ENCODE measurements around the gene RIPK1.

Gene RIPK1

DNA sequence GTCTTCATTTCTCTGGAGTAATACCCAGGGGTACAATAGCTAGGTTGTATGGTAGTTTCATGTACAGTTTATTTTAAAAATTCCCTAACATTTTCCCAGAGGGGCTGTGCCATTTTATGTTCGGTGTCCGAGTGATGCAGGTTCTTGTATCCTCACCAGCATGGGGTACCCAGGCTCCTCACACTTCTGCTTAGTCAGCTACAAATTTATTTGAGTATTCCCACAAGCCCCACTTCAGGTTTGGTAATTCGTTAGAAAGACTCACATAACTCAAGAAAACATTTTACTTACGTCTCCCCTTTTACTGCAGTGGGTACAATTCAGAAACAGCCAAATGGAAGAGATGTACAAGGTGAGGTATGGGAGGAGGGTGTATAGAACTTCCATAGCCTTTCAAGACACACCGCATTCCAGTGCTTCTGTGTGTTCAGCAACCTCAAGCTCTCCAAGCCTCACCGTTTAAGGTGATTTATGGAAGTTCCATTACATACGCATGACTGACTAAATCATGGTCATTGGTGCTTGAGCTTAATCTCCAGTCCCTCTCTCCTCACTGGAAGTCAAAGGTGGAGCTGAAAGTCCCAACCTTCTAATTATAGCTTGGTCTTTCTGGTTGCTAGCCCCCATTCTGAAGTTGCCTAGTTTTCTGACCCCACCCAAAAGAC, 18.1 kb downstream of the RIPK1 start:
- no peak for DNase-seq

- no peak for DNase-seq
Observed at GRCh38 chr6:3088446-3088845, 20.2 kb downstream of the RIPK1 start.

- DNase-seq: no peak
Observed at GRCh38 chr6:3088968-3089367, 20.7 kb downstream of the RIPK1 start.

DNA sequence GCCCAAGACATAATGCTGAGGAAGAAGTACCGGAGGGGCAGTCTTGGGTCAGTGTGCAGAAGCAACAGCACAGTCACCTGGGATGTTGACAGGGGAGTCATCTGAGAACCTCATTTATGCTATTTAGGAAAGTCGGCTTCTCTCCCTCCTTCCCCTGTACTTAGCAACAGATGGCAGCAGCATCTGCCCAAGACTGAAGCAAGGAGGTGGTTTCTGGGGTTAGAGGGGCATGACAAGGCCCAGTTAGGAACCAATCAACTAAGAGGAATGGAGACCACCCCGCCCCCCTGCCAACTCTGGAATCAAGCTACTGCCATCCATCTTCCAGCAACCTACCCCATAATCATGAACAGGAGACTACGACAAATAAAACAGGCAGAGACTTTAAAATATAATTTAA, 21.7 kb downstream of the RIPK1 start:
- DNase-seq: no peak

DNA sequence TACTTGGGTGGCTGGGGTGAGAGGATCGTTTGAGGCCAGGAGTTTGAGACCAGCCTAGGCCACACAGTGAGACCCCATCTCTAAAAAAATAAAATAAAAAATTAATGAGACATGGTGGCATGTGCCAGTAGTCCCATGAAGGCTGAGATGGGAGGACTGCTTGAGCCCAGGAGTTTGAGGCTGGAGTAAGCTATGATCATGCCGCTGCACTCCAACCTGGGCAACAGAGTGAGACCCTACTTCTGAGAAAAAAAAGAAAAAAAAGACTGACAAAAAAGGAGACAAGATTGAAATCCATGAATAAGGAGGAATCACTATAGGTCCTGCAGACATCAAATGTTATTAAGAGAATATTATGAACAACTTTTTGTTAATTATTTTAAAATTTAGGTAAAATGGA, 26.5 kb downstream of the RIPK1 start:
- DNase-seq: no peak

DNA sequence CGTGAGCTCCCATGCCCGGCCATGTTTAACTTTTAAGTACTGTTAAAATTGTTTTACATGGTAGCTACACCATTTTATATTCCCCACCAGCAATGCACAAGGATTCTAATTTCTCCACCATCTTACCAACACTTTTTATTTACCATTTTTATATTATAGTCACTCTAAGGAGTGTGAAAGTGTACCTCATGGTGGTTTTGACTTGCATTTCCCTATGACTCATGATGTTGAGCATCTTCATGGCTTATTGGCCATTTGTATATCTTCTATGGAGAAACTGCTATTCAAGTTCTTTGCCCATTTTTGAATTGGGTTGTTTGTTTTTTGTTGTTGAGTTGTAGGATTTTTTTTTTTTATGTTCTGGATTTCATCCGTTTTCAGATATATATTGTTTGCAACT, 34.6 kb downstream of the RIPK1 start:
- DNase-seq: no peak

GRCh38 chr6:3108746-3109414, 40.6 kb downstream of the RIPK1 start:
- no peak for DNase-seq

DNA sequence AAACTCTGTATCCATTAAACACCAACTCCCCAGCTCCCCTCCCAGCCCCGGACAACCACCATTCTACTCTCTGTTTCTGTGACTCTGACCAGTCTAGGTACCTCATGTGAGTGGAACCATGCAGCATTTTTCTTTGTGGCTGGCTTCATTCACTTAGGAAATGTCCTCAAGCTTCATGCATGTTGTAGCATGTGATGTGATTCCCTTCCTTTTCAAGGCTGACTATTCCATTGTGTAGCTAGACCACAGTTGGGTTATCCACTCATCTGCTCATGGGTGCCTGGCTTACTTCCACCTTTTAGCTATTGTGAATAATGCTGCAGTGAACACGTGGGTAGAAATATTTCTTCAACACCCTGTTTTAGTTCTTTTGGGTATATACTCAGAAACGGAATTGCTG, 41.5 kb downstream of the RIPK1 start:
- no peak for DNase-seq

GRCh38 chr6:3114377-3114776, 46.1 kb downstream of the RIPK1 start:
- no peak for DNase-seq

GRCh38 chr6:3117912-3118352, 49.6 kb downstream of the RIPK1 start:
- no peak for DNase-seq

DNA sequence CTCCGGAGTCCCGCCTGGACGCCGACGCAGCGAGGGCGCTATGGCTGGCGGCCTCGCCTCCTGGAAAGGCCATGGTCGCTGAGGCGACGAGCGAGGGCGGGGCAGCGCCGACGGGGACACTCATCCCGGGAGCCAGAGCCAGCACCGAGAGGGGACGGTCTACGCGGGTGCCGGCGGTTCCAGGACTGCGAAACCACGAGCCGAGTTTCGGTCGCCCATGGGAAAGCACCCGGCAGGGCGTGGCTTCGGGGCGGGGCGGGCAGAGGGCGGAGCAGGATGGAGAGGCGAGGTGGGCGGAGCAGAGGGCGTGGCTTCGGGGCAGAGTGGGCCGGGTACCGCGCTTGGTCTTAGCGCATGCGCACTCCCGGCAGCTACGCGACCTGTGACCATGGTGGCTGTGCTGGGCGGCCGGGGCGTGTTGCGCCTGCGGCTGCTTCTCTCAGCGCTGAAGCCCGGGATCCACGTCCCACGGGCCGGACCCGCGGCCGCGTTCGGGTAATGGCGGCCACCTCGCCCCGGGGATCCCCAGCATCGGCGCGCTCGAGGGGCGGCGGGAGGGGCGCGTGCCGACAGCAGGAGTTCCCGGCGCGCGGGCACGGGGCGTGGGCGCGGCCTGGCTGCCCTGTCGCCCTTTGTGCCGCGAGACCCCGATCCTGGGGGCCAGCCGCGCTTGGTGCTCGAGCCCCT, 50.2 kb downstream of the RIPK1 start, which contains the start of gene BPHL:
BPHL (plus strand) TSS at position 359 of the 687 bp plus-strand sequence; CDS start at position 389, 30 bp downstream.
- peak; percentile 84 for DNase-seq

GRCh38 chr6:3119040-3119723, 50.9 kb downstream of the RIPK1 start:
- no peak for DNase-seq

DNA sequence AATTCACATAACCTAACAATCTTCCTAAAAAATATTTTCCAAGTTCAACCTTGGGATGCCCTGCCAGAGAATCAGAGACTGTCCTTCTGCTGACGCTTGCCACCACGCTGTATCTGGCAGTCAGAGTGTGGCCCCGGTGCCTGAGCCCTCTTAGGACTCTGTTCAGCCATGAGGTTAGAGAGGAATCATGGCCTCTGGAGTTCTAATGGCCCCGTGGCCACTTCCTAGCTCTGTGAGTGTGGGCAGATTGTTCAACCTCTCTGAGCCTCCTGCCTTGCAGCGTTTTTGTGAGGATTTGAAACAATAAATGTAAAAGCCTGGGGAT, 52.4 kb downstream of the RIPK1 start:
- DNase-seq: no peak

DNA sequence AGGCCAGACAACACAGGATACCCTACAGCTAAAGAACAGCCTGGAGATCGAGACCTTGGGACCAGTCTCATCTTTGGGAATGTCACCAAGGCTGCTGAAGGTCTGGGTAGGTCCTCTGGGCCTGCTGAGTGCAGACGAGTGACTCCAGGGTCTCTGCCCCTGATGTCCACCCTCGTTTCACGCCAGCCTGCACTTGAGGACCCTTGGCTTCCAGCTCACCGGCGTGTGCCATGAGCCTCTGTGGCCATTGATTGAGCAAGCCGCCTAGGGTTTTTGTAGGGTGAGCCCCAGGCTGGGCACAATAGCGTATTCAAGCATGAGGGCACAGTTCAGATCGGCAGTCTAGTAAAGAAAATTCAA, 54.5 kb downstream of the RIPK1 start:
- no peak for DNase-seq

- DNase-seq: no peak
Observed at GRCh38 chr6:3124667-3125066, 56.4 kb downstream of the RIPK1 start.

GRCh38 chr6:3125815-3126214, 57.5 kb downstream of the RIPK1 start:
- DNase-seq: no peak

GRCh38 chr6:3128356-3129108, 60.2 kb downstream of the RIPK1 start:
- no peak for DNase-seq

- DNase-seq: no peak
Observed at GRCh38 chr6:3131695-3132094, 63.4 kb downstream of the RIPK1 start.

DNA sequence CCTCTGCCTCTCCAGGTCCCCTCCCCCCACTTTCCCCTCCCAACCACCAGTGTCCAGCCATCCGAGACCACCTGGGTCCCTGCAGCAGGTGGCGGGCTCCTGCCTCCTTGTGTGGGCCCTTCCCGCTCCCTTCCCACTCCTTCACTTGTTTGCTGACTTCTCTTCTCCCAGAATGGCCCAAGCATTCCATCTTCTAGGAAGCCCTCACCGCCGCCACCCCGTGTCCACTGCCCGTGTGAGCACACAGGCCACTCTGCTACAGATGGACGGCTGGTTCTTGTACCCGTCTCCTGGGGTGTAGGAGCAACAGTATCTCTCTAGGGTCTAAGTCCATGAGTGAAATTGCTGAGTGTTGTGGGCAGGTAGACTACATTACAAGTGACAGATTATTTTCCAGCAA, 65.2 kb downstream of the RIPK1 start:
- DNase-seq: no peak

GRCh38 chr6:3135668-3136291, 67.5 kb downstream of the RIPK1 start:
- no peak for DNase-seq

DNA sequence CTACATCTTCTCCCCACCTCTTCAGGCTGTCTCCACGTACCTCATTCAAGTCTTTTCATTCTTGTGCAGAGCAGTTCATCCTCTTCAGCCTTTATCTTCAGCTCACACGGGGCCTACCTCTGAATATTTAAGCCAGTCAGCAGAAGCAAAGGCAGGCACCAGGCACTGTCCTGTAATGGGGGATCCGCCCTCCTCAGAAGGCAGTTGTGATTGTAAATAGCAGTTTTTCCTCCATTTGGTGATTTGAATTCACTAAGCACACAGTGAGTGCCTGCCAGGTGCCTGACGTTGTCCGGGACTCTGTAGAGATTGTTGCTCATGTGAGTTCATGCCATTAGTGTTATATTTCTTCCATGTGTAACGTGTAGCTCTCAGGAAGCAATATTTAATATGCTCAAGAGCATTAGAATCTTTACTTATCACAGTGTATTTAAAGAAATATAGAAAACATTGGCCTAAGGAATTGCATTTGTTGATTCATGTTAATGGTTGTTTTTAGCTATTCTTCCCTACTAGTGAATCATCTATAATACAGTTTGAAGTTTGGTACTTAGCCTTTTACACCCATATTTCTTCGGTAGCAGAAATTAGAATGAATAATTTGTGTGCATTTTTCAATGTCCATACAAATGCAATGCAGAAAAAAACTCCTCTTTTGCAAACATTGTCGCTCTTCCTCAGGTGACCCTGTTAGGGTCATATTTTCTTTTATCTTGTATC, 68.2 kb downstream of the RIPK1 start:
- DNase-seq: no peak

Measured in NCI-H446 treated with DMSO at 0.1 percent for 48 hours (cell line).